Upper lobe of left lung (tissue), 4 donors: ENCODE results near the gene SH2D6.

Experiments
- EP300 ChIP-seq, 4 donors: sonication (generic); formaldehyde crosslinking; IDR thresholded peaks; one replicate each; pipeline ENCODE4 v1.5.1; 2017; ENCODE audit warnings: antibody characterized with exemption in 4 of 4, control low read depth in 2 of 4
- POLR2A ChIP-seq, 4 donors: fragments of 450-650 bp; IDR thresholded peaks; one replicate each; pipeline ENCODE4 v1.5.1; 2016 to 2017; ENCODE audit warnings: antibody characterized with exemption in 4 of 4, mild to moderate bottlenecking in 2 of 4
- TF ChIP-seq, protein P1 (sequence below), 6 experiments: fragments of 450-650 bp in 4 of 6; fragments of 200-600 bp in 2 of 6; sonication (generic) in 2 of 6; IDR thresholded peaks; one replicate each; pipeline ENCODE4 v1.5.1; 2016 to 2019; ENCODE audit warnings: antibody characterized with exemption in 6 of 6

DNA sequence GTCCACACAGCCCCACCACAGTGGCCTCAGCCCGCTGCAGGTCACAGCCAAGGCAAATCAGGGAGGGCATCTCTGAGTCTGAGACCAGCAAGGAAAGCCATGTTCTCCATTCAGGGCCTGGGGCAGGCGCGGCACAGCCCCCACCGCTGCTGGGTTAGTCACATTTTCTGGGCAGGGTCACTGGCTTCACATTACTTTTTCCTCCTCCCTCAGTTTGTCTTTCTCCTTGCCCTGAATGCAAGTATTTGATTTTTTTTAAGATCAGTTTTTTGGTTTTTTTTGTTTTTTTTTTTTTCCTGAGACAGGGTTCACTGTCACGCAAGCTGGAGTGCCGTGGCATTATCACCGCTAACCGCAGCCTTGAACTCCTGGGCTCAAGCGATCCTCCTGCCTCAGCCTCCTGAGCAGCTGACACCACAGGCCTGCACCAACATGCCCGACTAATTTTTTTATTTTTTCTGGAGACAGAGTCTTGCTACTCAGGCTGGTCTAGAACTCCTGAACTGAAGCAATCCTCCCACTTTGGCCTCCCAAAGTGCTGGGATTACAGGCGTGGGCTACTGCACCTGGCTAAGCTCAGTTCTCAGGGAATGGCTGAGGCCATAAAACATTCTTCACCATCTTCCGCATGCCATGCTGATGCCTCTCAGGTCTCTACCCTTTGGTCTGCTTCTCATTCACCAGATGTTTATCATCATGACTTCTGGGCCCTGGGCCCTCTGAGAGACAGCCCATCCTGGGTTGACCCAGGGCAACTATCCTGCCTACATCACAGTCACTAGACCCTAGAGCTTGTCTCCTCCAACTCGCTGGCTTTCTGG lies 7.7 kb upstream of the SH2D6 start:
- TF ChIP-seq EP300 (IDR thresholded peaks at IDR 0.05), result no peak
- TF ChIP-seq, protein P1, sequence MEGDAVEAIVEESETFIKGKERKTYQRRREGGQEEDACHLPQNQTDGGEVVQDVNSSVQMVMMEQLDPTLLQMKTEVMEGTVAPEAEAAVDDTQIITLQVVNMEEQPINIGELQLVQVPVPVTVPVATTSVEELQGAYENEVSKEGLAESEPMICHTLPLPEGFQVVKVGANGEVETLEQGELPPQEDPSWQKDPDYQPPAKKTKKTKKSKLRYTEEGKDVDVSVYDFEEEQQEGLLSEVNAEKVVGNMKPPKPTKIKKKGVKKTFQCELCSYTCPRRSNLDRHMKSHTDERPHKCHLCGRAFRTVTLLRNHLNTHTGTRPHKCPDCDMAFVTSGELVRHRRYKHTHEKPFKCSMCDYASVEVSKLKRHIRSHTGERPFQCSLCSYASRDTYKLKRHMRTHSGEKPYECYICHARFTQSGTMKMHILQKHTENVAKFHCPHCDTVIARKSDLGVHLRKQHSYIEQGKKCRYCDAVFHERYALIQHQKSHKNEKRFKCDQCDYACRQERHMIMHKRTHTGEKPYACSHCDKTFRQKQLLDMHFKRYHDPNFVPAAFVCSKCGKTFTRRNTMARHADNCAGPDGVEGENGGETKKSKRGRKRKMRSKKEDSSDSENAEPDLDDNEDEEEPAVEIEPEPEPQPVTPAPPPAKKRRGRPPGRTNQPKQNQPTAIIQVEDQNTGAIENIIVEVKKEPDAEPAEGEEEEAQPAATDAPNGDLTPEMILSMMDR (IDR thresholded peaks at IDR 0.05), result no peak
- TF ChIP-seq POLR2A (IDR thresholded peaks at IDR 0.05), result no peak
